Measurements from ENCODE around the gene RAB23. TPM values are rescaled to one million over a fixed set of nuclear protein-coding genes. Genes with fewer than 3 reads are reported as not detected.

RAB23 gene
- total and polyA plus RNA-seq, 2 of the 8 experiments (the other 6 are each of a cell fraction or from before 2014, with no cell fraction given) = 6.5 to 17.2 TPM

GRCh38 chr6:57162028-57162427 lies 60.1 kb downstream of the RAB23 start:
- ChIA-PET POLR2A (ENCODE audit: partially characterized antibody) (no interaction called here), CTCF (ENCODE audit: partially characterized antibody) (interaction anchor here (1.0 to 1.2 kb wide), 2 partner anchors 8 to 10 kb away, joined by 4 to 5 read pairs; no protein-coding TSS in a partner anchor)
- Histone ChIP-seq H3K4me2 (ENCODE audit: insufficient read depth in 1 of 2, low read depth in 2 of 2, low read length in 2 of 2) (no peak overlapping the region), H2AFZ (ENCODE audit: low read length) (no peak overlapping the region), H3K18ac (ENCODE audit: extremely low read depth, low read length) (no peak overlapping the region), H3K27me3 (replicated peaks in 1 of 4; ENCODE audit: control insufficient read depth in 3 of 4, extremely low read depth in 1 of 4, insufficient read depth in 3 of 4, low read length in 3 of 4) (no peaks in the 10 kb centered on the region), H3K4me1 (replicated peaks in 1 of 4; ENCODE audit: control insufficient read depth in 3 of 4, insufficient read depth in 4 of 4, low read length in 3 of 4) (no peaks in the 10 kb centered on the region), H4K5ac (ENCODE audit: insufficient read length, low read depth, low read length) (no peak overlapping the region), H2AK5ac (ENCODE audit: low read depth, low read length) (no peak overlapping the region), H3K9ac (replicated peaks in 1 of 4; ENCODE audit: extremely low read depth in 1 of 4, low read depth in 3 of 4, low read length in 3 of 4) (no peak overlapping the region), H2BK120ac (replicated peaks; ENCODE audit: low read depth, low read length) (no peak overlapping the region), H3K79me2 (ENCODE audit: control insufficient read depth in 1 of 2, insufficient read depth in 2 of 2, low read length in 2 of 2) (no peaks in the 10 kb centered on the region), H3K14ac (ENCODE audit: insufficient read length) (no peak overlapping the region), H3K23me2 (ENCODE audit: low read depth, low read length) (no peaks in the 10 kb centered on the region), H4K91ac (replicated peaks; ENCODE audit: insufficient read length, low read length) (no peak overlapping the region), H3K4me3 (ENCODE audit: extremely low read depth in 1 of 4, insufficient read depth in 2 of 4, low read depth in 3 of 4, low read length in 4 of 4) (no peak overlapping the region), H3K27ac (ENCODE audit: low read depth, low read length) (no peak overlapping the region), H2BK5ac (ENCODE audit: low read depth, low read length) (no peak overlapping the region), H2BK15ac (ENCODE audit: low read length) (no peak overlapping the region), H3K4ac (replicated peaks; ENCODE audit: insufficient read length, low read depth, low read length) (no peak overlapping the region), H3K56ac (replicated peaks; ENCODE audit: insufficient read length, low read depth, low read length) (no peak overlapping the region), H3K36me3 (ENCODE audit: control insufficient read depth in 2 of 4, insufficient read depth in 4 of 4, low read length in 3 of 4) (peaks cover 0 to 14% (median 5%) of the 10 kb centered on the region in 4 experiments; a peak in 2 of 8 replicates), H3K9me3 (ENCODE audit: insufficient read depth in 2 of 2, low read depth in 1 of 2, low read length in 1 of 2) (no peaks in the 10 kb centered on the region; a peak in 1 of 4 replicates), H3K79me1 (ENCODE audit: low read depth, low read length) (no peaks in the 10 kb centered on the region), H2BK12ac (ENCODE audit: low read depth, low read length) (no peak overlapping the region), H4K20me1 (replicated peaks in 1 of 2; ENCODE audit: control insufficient read depth in 1 of 2, insufficient read depth in 2 of 2, low read length in 2 of 2) (no peaks in the 10 kb centered on the region), H2BK20ac (ENCODE audit: low read length) (no peak overlapping the region), H3K23ac (ENCODE audit: insufficient read length) (no peak overlapping the region), H4K8ac (ENCODE audit: extremely low read depth, insufficient read depth, low read length) (no peak overlapping the region)
- WGBS, 2 experiments (ENCODE audit: extremely low coverage in 1 of 2, insufficient coverage in 1 of 2, insufficient read length in 1 of 2, insufficient replicate concordance in 2 of 2, low coverage in 1 of 2, low lambda C conversion rate in 2 of 2, missing lambda C conversion rate in 1 of 2) = 96% methylated on average over 2 of the region's 2 CpGs; no CpG with 5 or more reads in 1 of the 2 experiments
- FAIRE-seq (no peak), DNase-seq (ENCODE audit: low read depth in 1 of 2, low spot score in 2 of 2) (no peak)
- no peak for TF ChIP-seq POU5F1 (IDR thresholded peaks at IDR 0.05; ENCODE audit: low read depth, low read length)
- TF ChIP-seq, protein P1, sequence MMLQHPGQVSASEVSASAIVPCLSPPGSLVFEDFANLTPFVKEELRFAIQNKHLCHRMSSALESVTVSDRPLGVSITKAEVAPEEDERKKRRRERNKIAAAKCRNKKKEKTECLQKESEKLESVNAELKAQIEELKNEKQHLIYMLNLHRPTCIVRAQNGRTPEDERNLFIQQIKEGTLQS (IDR thresholded peaks at IDR 0.05; ENCODE audit: insufficient read depth, low read depth, low read length) = no peak
- no peak for TF ChIP-seq BACH1 (IDR thresholded peaks at IDR 0.05; ENCODE audit: low read length)
- no peak for TF ChIP-seq TAF1 (IDR thresholded peaks at IDR 0.05; ENCODE audit: low read depth, low read length)
- TF ChIP-seq, protein P2, sequence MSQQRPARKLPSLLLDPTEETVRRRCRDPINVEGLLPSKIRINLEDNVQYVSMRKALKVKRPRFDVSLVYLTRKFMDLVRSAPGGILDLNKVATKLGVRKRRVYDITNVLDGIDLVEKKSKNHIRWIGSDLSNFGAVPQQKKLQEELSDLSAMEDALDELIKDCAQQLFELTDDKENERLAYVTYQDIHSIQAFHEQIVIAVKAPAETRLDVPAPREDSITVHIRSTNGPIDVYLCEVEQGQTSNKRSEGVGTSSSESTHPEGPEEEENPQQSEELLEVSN (IDR thresholded peaks at IDR 0.05) = no peak
- TF ChIP-seq RAD21 (IDR thresholded peaks at IDR 0.05 in 1 of 2, conservative IDR thresholded peaks at IDR 0.05 in 1 of 2; ENCODE audit: low read depth in 2 of 2, low read length in 2 of 2) = no peak
- TF ChIP-seq TCF12 (IDR thresholded peaks at IDR 0.05; ENCODE audit: low read depth, low read length) = no peak
- TF ChIP-seq CBX5 (IDR thresholded peaks at IDR 0.05; ENCODE audit: low read depth, low read length) = no peak
- no peak for TF ChIP-seq ASH2L (IDR thresholded peaks at IDR 0.05; ENCODE audit: low read length)
- no peak for TF ChIP-seq SUZ12 (IDR thresholded peaks at IDR 0.05; ENCODE audit: low read length)
- no peak for TF ChIP-seq NRF1 (IDR thresholded peaks at IDR 0.05; ENCODE audit: low read depth, low read length)
- TF ChIP-seq HDAC6 (IDR thresholded peaks at IDR 0.05; ENCODE audit: low read depth, low read length) = no peak
- TF ChIP-seq RNF2 (IDR thresholded peaks at IDR 0.05; ENCODE audit: borderline replicate concordance, low read depth, low read length, missing control alignments, poor library complexity, severe bottlenecking) = no peak
